ENCODE results near the gene RASL11A. TPM values are rescaled to one million over a fixed set of nuclear protein-coding genes. Genes with fewer than 3 reads are reported as not detected.
"Not testable (repeated sequence)": the region's sequence is repeated elsewhere in the genome, so short reads cannot be mapped to it uniquely, and the experiment has no call there.

The RASL11A gene, protein sequence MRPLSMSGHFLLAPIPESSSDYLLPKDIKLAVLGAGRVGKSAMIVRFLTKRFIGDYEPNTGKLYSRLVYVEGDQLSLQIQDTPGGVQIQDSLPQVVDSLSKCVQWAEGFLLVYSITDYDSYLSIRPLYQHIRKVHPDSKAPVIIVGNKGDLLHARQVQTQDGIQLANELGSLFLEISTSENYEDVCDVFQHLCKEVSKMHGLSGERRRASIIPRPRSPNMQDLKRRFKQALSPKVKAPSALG
- polyA plus RNA-seq (ENCODE audit: insufficient read length), result 26.3 TPM
- long read RNA-seq, donor 1, transcript RASL11A-201 (4 exons, 1,543 nt), result major isoform, 13 of 15 reads
- long read RNA-seq, donor 1, partial matches to known transcripts, result 0 of 15 reads
- long read RNA-seq, donor 1, other reads (novel, unspliced or antisense), result 0 of 15 reads
- long read RNA-seq, donor 2, transcript RASL11A-201 (4 exons, 1,543 nt), result major isoform, 11 of 17 reads
- long read RNA-seq, donor 2, partial matches to known transcripts, result 5 of 17 reads
- long read RNA-seq, donor 2, other reads (novel, unspliced or antisense), result 0 of 17 reads
- long read RNA-seq, donor 3, transcript RASL11A-201 (4 exons, 1,543 nt), result major isoform, 6 of 7 reads
- long read RNA-seq, donor 3, partial matches to known transcripts, result 0 of 7 reads
- long read RNA-seq, donor 3, other reads (novel, unspliced or antisense), result 0 of 7 reads
- long read RNA-seq, donor 4, partial matches to known transcripts, result 0 of 3 reads
- long read RNA-seq, donor 4, other reads (novel, unspliced or antisense), result 0 of 3 reads
- long read RNA-seq, donor 5, transcript RASL11A-201 (4 exons, 1,543 nt), result major isoform, 21 of 30 reads
- long read RNA-seq, donor 5, partial matches to known transcripts, result 5 of 30 reads
- long read RNA-seq, donor 5, other reads (novel, unspliced or antisense), result 0 of 30 reads
- long read RNA-seq, donor 6, transcript RASL11A-201 (4 exons, 1,543 nt), result major isoform, 6 of 9 reads
- long read RNA-seq, donor 6, partial matches to known transcripts, result 0 of 9 reads
- long read RNA-seq, donor 6, other reads (novel, unspliced or antisense), result 0 of 9 reads
- long read RNA-seq, donor 7, transcript RASL11A-201 (4 exons, 1,543 nt), result major isoform, 20 of 28 reads
- long read RNA-seq, donor 7, partial matches to known transcripts, result 6 of 28 reads
- long read RNA-seq, donor 7, other reads (novel, unspliced or antisense), result 0 of 28 reads
- long read RNA-seq, donor 8, transcript RASL11A-201 (4 exons, 1,543 nt), result major isoform, 5 of 5 reads
- long read RNA-seq, donor 8, partial matches to known transcripts, result 0 of 5 reads
- long read RNA-seq, donor 8, other reads (novel, unspliced or antisense), result 0 of 5 reads

DNA sequence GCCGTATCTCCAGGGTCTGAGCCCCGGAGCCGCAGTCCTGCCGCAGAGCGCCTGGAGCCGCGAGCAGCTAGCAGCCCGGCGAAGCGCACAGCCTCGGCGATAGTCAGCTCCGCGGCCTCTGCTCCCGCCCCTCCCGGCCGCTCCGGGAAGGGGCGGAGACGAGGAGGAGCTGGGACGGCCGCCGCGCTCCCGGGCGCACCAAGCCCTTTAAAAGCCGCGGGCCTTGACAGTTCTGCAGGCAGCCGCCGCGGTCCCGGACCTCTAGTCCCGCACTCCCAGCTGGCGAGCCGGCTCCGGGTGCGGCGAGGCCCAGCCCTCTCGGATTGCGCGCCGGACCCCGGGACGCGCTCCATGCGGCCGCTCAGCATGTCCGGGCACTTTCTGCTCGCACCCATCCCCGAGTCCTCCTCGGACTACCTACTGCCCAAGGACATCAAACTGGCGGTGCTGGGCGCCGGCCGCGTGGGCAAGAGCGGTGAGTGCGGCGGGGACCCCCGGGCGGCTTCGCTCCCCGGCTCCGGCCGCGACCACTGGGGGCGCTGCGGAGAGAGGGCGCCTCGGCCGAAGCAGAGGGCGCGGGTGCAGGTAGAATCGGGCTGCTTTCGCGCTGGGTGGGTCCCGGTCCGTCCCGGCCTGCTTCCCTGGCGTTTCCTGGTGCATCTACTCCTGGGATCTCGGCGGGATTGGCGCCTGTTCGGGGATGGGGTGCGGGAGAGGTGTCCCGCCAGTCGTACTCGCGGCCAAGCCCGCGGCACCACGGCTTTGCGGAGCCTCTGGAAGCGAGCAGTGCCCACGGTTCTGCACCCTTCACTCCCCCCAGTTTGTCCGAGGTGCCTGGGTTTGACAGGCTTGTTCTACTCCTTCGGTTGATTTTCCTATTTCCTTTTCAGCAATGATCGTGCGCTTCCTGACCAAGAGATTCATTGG is at the start of gene RASL11A:
Gene RASL11A (plus strand): TSS at position 237 of the 927 bp plus-strand sequence. CDS start 115 bp downstream, at position 352.
- peak; percentile 79 for DNase-seq

DNA sequence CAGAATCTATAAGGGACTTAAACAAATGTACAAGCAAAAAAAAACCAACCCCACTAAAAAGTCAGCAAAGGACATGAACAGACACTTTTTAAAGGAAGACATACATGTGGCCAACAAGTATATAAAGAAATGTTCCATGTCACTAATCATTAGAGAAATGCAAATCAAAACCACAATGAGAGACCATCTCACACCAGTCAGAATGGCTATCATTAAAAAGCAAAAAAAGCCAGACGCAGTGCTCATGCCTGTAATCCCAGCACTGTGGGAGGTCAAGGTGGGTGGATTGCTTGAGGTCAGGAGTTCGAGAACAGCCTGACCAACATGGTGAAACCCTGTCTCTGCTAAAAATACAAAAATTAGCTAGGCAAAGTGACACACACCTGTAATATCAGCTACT is 48.5 kb upstream of the RASL11A start:
- not testable (repeated sequence) for DNase-seq

GRCh38 chr13:27226991-27227390 is 43.6 kb upstream of the RASL11A start:
- DNase-seq, result no peak

DNA sequence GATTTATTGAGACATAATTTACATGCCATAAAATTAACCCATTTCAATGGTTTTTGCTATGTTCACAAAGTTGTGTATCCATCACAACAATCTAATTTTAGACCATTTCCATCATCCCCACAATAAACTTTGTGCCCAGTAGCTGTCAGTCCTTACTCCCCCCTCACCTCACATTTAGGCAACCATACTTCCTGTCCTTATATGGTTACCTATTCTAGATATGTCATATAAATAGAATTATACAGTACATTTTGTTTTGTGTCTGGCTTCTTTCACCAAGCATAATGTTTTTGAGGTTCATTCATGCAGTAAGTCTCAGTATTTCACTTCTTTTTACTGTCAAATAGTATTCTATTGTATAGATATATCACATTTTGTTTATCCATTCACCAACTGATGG is 42.5 kb upstream of the RASL11A start:
- no peak for DNase-seq

DNA sequence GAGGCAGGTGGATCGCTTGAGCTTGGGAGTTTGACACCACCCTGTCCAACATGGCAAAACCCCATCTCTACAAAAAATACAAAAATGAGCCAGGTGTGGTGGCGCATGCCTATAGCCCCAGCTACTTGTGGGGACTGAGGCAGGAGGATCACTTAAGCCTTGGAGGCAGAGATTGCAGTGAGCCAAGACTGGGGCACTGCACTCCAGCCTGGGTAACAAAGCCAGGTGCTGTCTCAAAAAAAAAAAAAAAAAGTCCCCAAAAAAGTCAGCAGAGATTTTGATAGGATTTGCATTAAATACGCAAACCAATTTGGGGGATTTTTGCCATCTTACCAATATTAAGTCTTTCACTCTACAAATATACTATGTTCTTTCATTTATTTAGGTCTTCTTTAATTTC is 41.0 kb upstream of the RASL11A start:
- no peak for DNase-seq

DNA sequence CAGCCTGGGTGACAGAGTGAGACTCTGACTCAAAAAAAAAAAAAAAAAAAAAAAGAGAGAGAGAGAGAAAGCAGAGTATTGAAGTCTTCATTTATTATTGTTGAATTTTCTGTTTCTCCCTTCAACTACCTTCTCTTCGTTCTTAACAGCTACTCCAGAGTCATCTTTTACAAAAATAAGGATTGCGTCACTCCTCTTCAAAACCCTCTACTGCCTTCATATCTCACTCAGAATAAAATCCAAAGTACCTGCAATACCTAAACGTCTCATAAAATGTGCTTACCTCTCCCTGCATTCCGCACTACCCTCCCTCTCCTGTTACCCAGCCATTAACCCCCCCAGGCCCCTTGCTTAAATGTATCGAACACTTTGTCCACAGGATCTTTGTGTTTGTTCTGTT is 36.7 kb upstream of the RASL11A start:
- DNase-seq, result no peak

DNA sequence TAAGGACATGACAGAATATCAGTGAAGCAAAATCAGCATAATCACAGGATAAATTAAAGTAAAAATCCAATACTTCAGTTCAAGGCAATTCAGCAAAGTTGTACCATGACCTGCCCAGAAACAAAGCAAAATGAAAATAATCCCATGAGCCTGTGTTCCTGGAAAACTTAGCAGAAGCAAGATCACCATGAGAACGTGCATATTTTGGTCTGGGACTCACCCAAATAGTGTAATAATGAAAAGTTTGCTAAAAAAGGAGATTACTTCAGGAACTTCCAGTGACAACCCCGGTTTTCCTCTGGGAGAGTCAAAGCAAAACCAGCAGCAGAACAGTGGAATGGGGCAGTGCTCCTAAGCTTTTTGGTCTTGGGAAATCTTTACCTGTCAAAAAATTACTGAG is 34.2 kb upstream of the RASL11A start:
- no peak for DNase-seq

DNA sequence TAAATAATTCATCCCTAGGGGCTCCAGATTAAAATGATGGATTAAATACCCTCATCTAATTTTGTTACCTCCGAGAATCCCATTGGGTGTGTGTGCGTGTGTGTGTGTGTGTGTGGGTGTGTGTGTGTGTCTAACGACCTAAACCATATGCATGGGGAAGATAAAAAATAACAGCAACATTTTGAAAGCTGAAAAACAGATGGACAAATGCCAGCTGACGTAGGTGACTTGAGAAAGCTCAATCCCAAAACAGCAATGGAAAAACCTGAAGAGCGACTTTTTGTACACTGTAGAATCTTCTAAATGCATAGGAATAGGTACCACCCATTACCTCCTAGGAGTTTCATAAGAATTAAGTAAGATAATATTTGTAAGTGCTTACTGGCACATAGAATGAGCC is 27.9 kb upstream of the RASL11A start:
- DNase-seq, result no peak

DNA sequence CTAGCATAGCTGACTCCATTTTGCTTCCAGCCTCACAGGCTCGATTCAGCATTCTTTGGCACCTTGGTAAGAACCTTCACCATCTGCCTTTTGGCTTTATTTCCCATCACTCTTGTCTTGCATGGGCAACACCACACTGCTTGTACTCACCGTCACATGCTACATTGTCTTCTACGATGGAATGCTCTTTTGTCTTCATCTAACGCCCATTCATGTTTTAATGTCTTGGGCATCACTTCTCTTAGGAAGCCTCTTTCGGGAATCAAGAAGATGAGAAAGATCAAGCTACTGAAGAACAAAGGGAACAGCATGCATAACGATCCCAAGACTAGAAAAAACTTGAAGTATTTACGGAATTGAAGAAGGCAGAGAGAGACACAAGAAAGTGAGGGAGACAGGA is 25.0 kb upstream of the RASL11A start:
- no peak for DNase-seq

- DNase-seq, result no peak
Observed at GRCh38 chr13:27250833-27251165, 19.8 kb upstream of the RASL11A start.

GRCh38 chr13:27251166-27252091 is 19.2 kb upstream of the RASL11A start, which contains the start of gene RPL21:
Gene RPL21 (plus strand): TSS chr13:27251558. CDS start chr13:27253777, 2,219 bp downstream.
- peak; percentile 96 for DNase-seq

- DNase-seq, result no peak
Observed at GRCh38 chr13:27252467-27252866, 18.2 kb upstream of the RASL11A start.

DNA sequence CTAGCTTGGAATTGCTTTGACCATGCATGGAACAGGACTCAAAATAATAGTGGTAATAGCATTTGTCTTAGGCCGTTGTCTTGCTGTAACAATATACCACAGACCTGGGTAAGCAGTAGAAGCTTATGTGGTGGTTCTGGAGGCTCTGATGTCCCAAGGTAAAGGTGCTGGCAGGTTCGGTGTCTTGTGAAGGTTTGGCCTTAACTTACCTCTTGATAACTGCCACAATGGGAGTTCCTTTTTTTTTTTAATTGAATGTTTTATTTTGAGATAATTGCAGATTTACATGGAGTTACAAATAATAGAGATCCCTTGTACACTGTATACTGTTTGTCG is 13.4 kb upstream of the RASL11A start:
- DNase-seq, result no peak

- no peak for DNase-seq
Observed at GRCh38 chr13:27257648-27258253, 12.9 kb upstream of the RASL11A start.

- DNase-seq, result no peak
Observed at GRCh38 chr13:27258637-27259386, 11.8 kb upstream of the RASL11A start.

DNA sequence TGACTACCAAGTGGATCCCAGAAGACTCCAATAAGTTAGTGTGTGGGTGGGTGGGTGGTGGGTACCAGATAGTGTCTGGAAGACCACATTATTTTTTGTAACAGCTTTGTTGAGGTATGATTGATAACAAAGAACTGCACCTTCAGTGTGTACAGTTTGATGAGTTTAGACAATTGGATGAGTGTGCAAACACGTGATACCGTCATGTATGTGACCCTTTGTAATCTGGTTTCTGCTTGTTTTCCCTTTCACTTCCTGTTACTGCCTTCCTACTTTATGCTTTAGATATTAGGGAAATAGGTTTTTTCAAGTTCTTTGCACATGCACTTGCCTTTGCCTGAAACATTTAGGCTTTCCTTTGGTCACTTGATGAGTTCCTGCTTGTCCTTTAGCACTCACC is 10.8 kb upstream of the RASL11A start:
- DNase-seq, result no peak

DNA sequence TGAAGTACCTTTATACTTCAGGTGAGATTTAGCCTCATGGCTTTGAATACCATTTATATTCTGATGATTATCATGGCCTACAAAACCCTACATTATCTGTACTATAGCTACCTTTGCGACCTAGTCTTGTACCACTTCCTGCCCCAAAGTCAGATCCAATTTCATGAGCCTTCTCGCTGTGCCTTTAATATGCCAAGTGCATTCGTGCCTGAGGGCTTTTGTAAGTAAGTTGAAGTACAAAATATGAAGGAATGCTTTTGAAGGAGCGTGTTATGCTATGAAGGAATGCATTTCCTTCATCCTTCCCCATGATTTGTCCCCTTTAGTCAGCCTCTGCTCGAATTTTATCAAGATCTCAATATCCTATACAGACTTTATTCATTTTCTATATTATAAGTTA is 9.2 kb upstream of the RASL11A start:
- no peak for DNase-seq

GRCh38 chr13:27263438-27263837 is 7.2 kb upstream of the RASL11A start:
- DNase-seq, result no peak

DNA sequence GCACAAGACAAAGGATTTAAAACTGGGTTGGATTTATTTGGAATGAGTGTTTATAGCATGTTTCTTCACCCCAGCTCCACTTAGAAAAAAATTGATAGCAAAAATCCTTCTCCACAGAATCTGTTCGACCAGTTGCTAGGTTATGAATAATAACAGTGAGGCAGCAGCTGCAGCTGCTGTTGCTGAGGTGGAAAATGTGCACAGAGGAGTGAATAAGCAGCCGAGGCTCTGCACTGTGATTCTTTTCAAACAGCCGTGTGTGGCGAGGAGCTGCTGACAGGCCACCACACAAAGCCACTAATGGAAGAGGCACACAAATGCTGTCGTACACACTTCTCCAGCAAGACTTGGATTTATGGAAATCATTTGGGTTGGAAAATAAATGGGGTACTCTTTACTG is 6.4 kb upstream of the RASL11A start:
- DNase-seq, result no peak
